Retinal pigment epithelial cell (primary cell): ENCODE measurements around the gene ABCC11.

ENCODE experiments used
- DNase-seq: peaks from one replicate; pipeline ENCODE4 v3.0.0-alpha.2; 2010; ENCODE audit warnings: low read depth
- H3K4me3 ChIP-seq: 2 replicates; pipeline ENCODE4 v1.5.1; 2011; ENCODE audit warnings: mild to moderate bottlenecking, low read length, control low read depth, moderate library complexity
- TF ChIP-seq, protein P1 (sequence below): conservative IDR thresholded peaks from 2 replicates; pipeline ENCODE4 v1.5.1; 2011; ENCODE audit warnings: low read depth, low read length, control low read depth, inconsistent platforms

The ABCC11 gene

DNA sequence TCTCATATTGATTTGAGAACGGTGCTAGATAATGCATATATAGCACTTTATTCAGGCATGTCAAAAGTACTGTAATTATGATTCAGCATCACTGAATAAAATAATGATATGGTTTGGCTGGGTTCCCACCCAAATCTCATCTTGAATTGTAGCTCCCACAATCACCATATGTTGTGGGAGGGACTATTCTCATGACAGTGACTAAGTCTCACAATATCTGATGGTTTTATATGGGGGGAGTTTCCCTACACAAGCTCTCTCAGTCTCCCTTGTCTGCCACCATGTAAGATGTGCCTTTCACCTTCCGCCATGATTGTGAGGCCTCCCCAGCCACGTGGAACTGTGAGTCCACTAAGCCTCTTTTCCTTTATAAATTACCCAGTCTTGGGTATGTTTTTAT, 28.9 kb downstream of the ABCC11 start:
- DNase-seq, result no peak
- TF ChIP-seq, protein P1, sequence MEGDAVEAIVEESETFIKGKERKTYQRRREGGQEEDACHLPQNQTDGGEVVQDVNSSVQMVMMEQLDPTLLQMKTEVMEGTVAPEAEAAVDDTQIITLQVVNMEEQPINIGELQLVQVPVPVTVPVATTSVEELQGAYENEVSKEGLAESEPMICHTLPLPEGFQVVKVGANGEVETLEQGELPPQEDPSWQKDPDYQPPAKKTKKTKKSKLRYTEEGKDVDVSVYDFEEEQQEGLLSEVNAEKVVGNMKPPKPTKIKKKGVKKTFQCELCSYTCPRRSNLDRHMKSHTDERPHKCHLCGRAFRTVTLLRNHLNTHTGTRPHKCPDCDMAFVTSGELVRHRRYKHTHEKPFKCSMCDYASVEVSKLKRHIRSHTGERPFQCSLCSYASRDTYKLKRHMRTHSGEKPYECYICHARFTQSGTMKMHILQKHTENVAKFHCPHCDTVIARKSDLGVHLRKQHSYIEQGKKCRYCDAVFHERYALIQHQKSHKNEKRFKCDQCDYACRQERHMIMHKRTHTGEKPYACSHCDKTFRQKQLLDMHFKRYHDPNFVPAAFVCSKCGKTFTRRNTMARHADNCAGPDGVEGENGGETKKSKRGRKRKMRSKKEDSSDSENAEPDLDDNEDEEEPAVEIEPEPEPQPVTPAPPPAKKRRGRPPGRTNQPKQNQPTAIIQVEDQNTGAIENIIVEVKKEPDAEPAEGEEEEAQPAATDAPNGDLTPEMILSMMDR, result no peak
- no peak overlapping the region for H3K4me3 ChIP-seq

DNA sequence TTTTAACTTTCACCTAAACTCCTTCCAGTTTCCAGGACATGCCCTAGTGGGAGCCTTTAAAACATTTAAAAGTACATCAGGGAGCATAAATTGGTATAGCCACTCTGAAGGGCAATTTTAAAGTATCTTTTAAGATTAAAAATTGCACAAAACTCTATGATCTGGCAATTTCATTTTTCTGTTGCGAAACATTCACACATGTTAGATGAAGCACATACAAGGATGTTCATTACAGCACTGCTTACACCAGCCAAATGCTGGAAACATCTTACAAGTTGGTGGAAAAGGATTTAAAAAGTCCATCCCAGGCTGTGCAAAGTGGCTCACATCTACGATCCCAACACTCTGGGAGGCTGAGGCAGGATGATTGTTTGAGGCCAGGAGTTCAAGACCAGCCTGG, 29.6 kb downstream of the ABCC11 start:
- DNase-seq, result no peak
- H3K4me3 ChIP-seq, result no peak overlapping the region
- TF ChIP-seq, protein P1, result no peak

DNA sequence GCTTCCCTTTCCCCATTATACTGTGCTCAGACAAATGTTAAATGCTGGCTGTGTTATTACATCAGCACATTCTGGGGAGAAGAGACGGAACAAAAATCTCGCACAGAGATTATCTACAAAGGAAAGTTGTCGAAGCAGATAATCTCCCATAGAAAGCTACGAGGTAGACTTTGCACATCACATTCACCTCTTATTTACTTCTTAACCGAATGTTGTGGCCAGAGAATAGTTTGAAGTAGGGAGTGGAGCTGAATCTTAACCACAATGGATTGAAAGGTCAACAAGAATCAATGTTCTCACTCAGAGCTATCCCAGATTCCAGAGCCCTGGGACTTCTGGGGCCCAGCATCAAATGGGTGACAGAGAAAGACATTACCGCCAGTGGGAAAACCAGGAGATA, 31.6 kb downstream of the ABCC11 start:
- TF ChIP-seq, protein P1, result no peak
- no peak for DNase-seq
- no peak overlapping the region for H3K4me3 ChIP-seq

DNA sequence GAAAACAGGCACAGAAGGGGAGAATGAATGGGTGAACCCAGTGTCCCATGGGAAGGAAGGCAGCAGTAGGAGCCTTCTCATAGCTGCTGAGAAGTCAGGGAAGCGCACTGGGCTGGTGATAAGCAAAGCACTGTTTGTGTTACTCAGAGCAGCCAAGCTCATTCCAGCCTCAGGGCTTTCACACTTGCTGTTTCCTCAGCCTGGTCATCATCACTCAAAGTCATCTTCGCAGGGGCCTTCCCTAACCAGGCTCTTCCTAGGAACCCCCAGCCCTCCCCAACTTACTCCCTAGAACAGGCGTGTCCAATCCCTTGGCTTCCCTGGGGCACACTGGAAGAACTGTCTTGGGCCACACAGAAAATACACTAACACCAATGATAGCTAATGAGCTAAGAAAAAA, 35.3 kb downstream of the ABCC11 start:
- H3K4me3 ChIP-seq, result no peak overlapping the region
- DNase-seq, result no peak
- TF ChIP-seq, protein P1, result no peak

DNA sequence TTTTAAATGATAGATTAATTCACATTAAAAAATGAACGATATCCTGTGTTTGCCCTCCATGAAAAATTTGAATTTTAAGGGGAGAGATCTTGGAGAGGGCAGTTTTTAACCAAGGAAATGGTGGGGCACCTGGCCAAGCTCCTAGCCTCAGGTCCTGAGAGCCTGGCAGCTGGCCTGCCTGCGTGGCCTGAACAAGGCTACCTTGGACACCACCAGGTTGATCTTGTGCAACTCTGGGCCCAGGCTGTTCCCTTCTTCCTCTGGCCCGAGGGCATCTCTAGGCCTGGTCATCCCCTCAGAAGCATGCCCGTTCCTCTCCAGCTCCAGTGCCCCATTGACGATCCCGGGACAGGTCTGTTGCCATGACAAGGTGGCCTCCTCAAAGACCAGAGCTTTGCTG, 36.6 kb downstream of the ABCC11 start:
- TF ChIP-seq, protein P1, result no peak
- DNase-seq, result no peak
- H3K4me3 ChIP-seq, result no peak overlapping the region

DNA sequence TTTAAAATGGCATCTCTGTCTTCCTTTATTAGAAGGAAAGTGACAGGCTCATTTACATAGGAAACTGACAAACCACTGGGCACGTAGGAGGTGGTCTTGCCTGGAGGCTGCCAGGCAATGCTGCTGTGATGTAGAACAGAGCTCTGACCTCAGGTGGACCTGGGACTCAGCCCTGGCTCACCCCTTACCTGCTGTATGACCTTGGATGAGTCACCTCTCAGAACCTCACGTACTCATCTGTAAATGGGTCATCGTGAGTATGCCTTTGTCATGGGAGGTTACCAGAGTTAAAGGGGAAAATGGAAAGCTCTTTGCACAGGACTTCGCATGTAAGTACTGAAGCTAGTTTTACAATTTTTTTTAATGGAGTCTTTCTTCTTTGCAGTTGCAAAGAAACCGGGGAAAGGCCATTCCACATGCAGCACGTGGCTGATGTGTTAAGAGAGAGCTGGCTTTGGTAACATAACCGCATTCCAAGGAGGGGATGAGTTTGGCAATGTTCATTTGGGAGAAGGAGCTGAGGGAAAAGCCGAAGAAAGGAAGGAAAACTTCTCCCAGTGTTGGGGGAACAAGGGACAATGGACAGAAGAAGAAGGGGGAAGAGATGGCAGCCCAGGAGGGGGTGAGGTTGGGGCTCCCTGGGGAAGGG, 40.6 kb downstream of the ABCC11 start:
- no peak for DNase-seq
- TF ChIP-seq, protein P1, result no peak
- H3K4me3 ChIP-seq, result no peak overlapping the region

DNA sequence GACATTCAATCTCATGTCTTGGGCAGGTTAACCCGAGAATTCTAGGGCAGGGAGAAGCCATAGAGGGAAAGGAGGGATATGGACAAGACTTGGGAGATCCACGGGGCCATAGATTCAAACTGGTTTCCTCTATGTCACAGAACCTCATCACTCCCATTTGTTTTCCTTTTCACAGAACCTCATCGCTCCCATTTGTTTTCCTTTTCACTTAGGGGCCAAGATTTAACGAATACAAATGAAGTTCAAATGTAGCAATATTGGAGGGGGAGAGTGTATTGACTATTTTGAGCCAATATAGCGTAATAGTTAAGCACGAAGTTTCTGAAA, 42.6 kb downstream of the ABCC11 start:
- no peak overlapping the region for H3K4me3 ChIP-seq
- no peak for DNase-seq
- TF ChIP-seq, protein P1, result no peak
